ENCODE results near the gene FYB1.

The FYB1 gene

GRCh38 chr5:39172593-39172992 lies 46.8 kb downstream of the FYB1 start:
- no peaks in the 10 kb centered on the region for H3K9me3 ChIP-seq (ENCODE audit: control insufficient read depth in 2 of 2, low read length in 2 of 2)
- no peak overlapping the region for H3K4me3 ChIP-seq (ENCODE audit: low read length in 2 of 2)
- no peak overlapping the region for H3K27ac ChIP-seq (ENCODE audit: low read length)

GRCh38 chr5:39171647-39172046 lies 47.7 kb downstream of the FYB1 start:
- Histone ChIP-seq H3K36me3 (ENCODE audit: control insufficient read depth in 2 of 2, insufficient read depth in 2 of 2, low read length in 2 of 2) (no peaks in the 10 kb centered on the region), H3K4me1 (ENCODE audit: control insufficient read depth, insufficient read depth, low read length) (no peaks in the 10 kb centered on the region), H3K9me3 (ENCODE audit: control insufficient read depth in 2 of 2, low read length in 2 of 2) (no peaks in the 10 kb centered on the region), H3K9ac (ENCODE audit: low read length in 2 of 2) (no peak overlapping the region), H3K27ac (ENCODE audit: low read length) (no peak overlapping the region), H3K27me3 (ENCODE audit: control insufficient read depth in 1 of 2, insufficient read depth in 2 of 2, low read length in 2 of 2) (no peaks in the 10 kb centered on the region), H3K4me3 (ENCODE audit: low read length in 2 of 2) (no peak overlapping the region)

More at GRCh38 chr5:39172593-39172992, 46.8 kb downstream of the FYB1 start:
- Histone ChIP-seq H3K27me3 (ENCODE audit: control insufficient read depth in 1 of 2, insufficient read depth in 2 of 2, low read length in 2 of 2) (no peaks in the 10 kb centered on the region), H3K36me3 (ENCODE audit: control insufficient read depth in 2 of 2, insufficient read depth in 2 of 2, low read length in 2 of 2) (no peaks in the 10 kb centered on the region), H3K4me1 (ENCODE audit: control insufficient read depth, insufficient read depth, low read length) (no peaks in the 10 kb centered on the region), H3K9ac (ENCODE audit: low read length in 2 of 2) (no peak overlapping the region)

- H3K27ac ChIP-seq (ENCODE audit: low read length): no peak overlapping the region
Measured at GRCh38 chr5:39169081-39169480, 50.3 kb downstream of the FYB1 start.

GRCh38 chr5:39167972-39168342 lies 51.4 kb downstream of the FYB1 start:
- no peaks in the 10 kb centered on the region for H3K4me1 ChIP-seq (ENCODE audit: control insufficient read depth, insufficient read depth, low read length)
- no peaks in the 10 kb centered on the region for H3K27me3 ChIP-seq (ENCODE audit: control insufficient read depth in 1 of 2, insufficient read depth in 2 of 2, low read length in 2 of 2)
- H3K36me3 ChIP-seq (ENCODE audit: control insufficient read depth in 2 of 2, insufficient read depth in 2 of 2, low read length in 2 of 2): no peaks in the 10 kb centered on the region
- no peaks in the 10 kb centered on the region for H3K9me3 ChIP-seq (ENCODE audit: control insufficient read depth in 2 of 2, low read length in 2 of 2)
- H3K9ac ChIP-seq (ENCODE audit: low read length in 2 of 2): no peak overlapping the region
- no peak overlapping the region for H3K27ac ChIP-seq (ENCODE audit: low read length)
- H3K4me3 ChIP-seq (ENCODE audit: low read length in 2 of 2): no peak overlapping the region

More at GRCh38 chr5:39169081-39169480, 50.3 kb downstream of the FYB1 start:
- Histone ChIP-seq H3K9ac (ENCODE audit: low read length in 2 of 2) (no peak overlapping the region), H3K4me3 (ENCODE audit: low read length in 2 of 2) (no peak overlapping the region), H3K9me3 (ENCODE audit: control insufficient read depth in 2 of 2, low read length in 2 of 2) (no peaks in the 10 kb centered on the region), H3K4me1 (ENCODE audit: control insufficient read depth, insufficient read depth, low read length) (no peaks in the 10 kb centered on the region), H3K27me3 (ENCODE audit: control insufficient read depth in 1 of 2, insufficient read depth in 2 of 2, low read length in 2 of 2) (no peaks in the 10 kb centered on the region), H3K36me3 (ENCODE audit: control insufficient read depth in 2 of 2, insufficient read depth in 2 of 2, low read length in 2 of 2) (no peaks in the 10 kb centered on the region)

GRCh38 chr5:39167141-39167971 lies 52.0 kb downstream of the FYB1 start:
- Histone ChIP-seq H3K9me3 (ENCODE audit: control insufficient read depth in 2 of 2, low read length in 2 of 2) (no peaks in the 10 kb centered on the region), H3K4me1 (ENCODE audit: control insufficient read depth, insufficient read depth, low read length) (no peaks in the 10 kb centered on the region), H3K36me3 (ENCODE audit: control insufficient read depth in 2 of 2, insufficient read depth in 2 of 2, low read length in 2 of 2) (no peaks in the 10 kb centered on the region), H3K9ac (ENCODE audit: low read length in 2 of 2) (no peak overlapping the region), H3K27me3 (ENCODE audit: control insufficient read depth in 1 of 2, insufficient read depth in 2 of 2, low read length in 2 of 2) (no peaks in the 10 kb centered on the region), H3K4me3 (ENCODE audit: low read length in 2 of 2) (no peak overlapping the region), H3K27ac (ENCODE audit: low read length) (no peak overlapping the region)

- H3K4me1 ChIP-seq (ENCODE audit: control insufficient read depth, insufficient read depth, low read length): no peaks in the 10 kb centered on the region
- no peak overlapping the region for H3K27ac ChIP-seq (ENCODE audit: low read length)
- H3K27me3 ChIP-seq (ENCODE audit: control insufficient read depth in 1 of 2, insufficient read depth in 2 of 2, low read length in 2 of 2): no peaks in the 10 kb centered on the region
- H3K9ac ChIP-seq (ENCODE audit: low read length in 2 of 2): no peak overlapping the region
- no peaks in the 10 kb centered on the region for H3K36me3 ChIP-seq (ENCODE audit: control insufficient read depth in 2 of 2, insufficient read depth in 2 of 2, low read length in 2 of 2)
- H3K4me3 ChIP-seq (ENCODE audit: low read length in 2 of 2): no peak overlapping the region
- no peaks in the 10 kb centered on the region for H3K9me3 ChIP-seq (ENCODE audit: control insufficient read depth in 2 of 2, low read length in 2 of 2)
Measured at GRCh38 chr5:39164529-39165402, 54.6 kb downstream of the FYB1 start.

GRCh38 chr5:39164016-39164415 lies 55.3 kb downstream of the FYB1 start:
- Histone ChIP-seq H3K4me1 (ENCODE audit: control insufficient read depth, insufficient read depth, low read length) (no peaks in the 10 kb centered on the region), H3K9me3 (ENCODE audit: control insufficient read depth in 2 of 2, low read length in 2 of 2) (no peaks in the 10 kb centered on the region), H3K27me3 (ENCODE audit: control insufficient read depth in 1 of 2, insufficient read depth in 2 of 2, low read length in 2 of 2) (no peaks in the 10 kb centered on the region), H3K9ac (ENCODE audit: low read length in 2 of 2) (no peak overlapping the region), H3K4me3 (ENCODE audit: low read length in 2 of 2) (no peak overlapping the region), H3K36me3 (ENCODE audit: control insufficient read depth in 2 of 2, insufficient read depth in 2 of 2, low read length in 2 of 2) (no peaks in the 10 kb centered on the region), H3K27ac (ENCODE audit: low read length) (no peak overlapping the region)

- H3K27ac ChIP-seq (ENCODE audit: low read length): no peak overlapping the region
- H3K27me3 ChIP-seq (ENCODE audit: control insufficient read depth in 1 of 2, insufficient read depth in 2 of 2, low read length in 2 of 2): no peaks in the 10 kb centered on the region
- H3K4me1 ChIP-seq (ENCODE audit: control insufficient read depth, insufficient read depth, low read length): no peaks in the 10 kb centered on the region
- no peaks in the 10 kb centered on the region for H3K36me3 ChIP-seq (ENCODE audit: control insufficient read depth in 2 of 2, insufficient read depth in 2 of 2, low read length in 2 of 2)
- H3K9me3 ChIP-seq (ENCODE audit: control insufficient read depth in 2 of 2, low read length in 2 of 2): no peaks in the 10 kb centered on the region
- no peak overlapping the region for H3K4me3 ChIP-seq (ENCODE audit: low read length in 2 of 2)
- no peak overlapping the region for H3K9ac ChIP-seq (ENCODE audit: low read length in 2 of 2)
Measured at GRCh38 chr5:39161578-39161977, 57.8 kb downstream of the FYB1 start.

- Histone ChIP-seq H3K9ac (ENCODE audit: low read length in 2 of 2) (no peak overlapping the region), H3K27me3 (ENCODE audit: control insufficient read depth in 1 of 2, insufficient read depth in 2 of 2, low read length in 2 of 2) (no peaks in the 10 kb centered on the region), H3K27ac (ENCODE audit: low read length) (no peak overlapping the region), H3K4me1 (ENCODE audit: control insufficient read depth, insufficient read depth, low read length) (no peaks in the 10 kb centered on the region), H3K36me3 (ENCODE audit: control insufficient read depth in 2 of 2, insufficient read depth in 2 of 2, low read length in 2 of 2) (no peaks in the 10 kb centered on the region), H3K4me3 (ENCODE audit: low read length in 2 of 2) (no peak overlapping the region), H3K9me3 (ENCODE audit: control insufficient read depth in 2 of 2, low read length in 2 of 2) (no peaks in the 10 kb centered on the region)
Measured at GRCh38 chr5:39160576-39161213, 58.7 kb downstream of the FYB1 start.

- Histone ChIP-seq H3K9me3 (ENCODE audit: control insufficient read depth in 2 of 2, low read length in 2 of 2) (no peaks in the 10 kb centered on the region), H3K27me3 (ENCODE audit: control insufficient read depth in 1 of 2, insufficient read depth in 2 of 2, low read length in 2 of 2) (no peaks in the 10 kb centered on the region), H3K4me1 (ENCODE audit: control insufficient read depth, insufficient read depth, low read length) (no peaks in the 10 kb centered on the region), H3K36me3 (ENCODE audit: control insufficient read depth in 2 of 2, insufficient read depth in 2 of 2, low read length in 2 of 2) (no peaks in the 10 kb centered on the region), H3K4me3 (ENCODE audit: low read length in 2 of 2) (no peak overlapping the region), H3K9ac (ENCODE audit: low read length in 2 of 2) (no peak overlapping the region), H3K27ac (ENCODE audit: low read length) (no peak overlapping the region)
Measured at GRCh38 chr5:39159811-39160490, 59.4 kb downstream of the FYB1 start.

Measured in stomach smooth muscle (tissue), 2 donors.